Cardiac muscle cell (in vitro differentiated cells and primary cell): Measurements from ENCODE around the gene RICTOR. TPM values are rescaled to one million over a fixed set of nuclear protein-coding genes. Genes with fewer than 3 reads are reported as not detected.

ENCODE experiments used
- DNase-seq, 2 donors: peaks; one replicate each; pipeline versions ENCODE4 v3.0.0 to v3.0.0-alpha.2; 2010 to 2017; ENCODE audit warnings: low read depth in 1 of 2, low spot score in 1 of 2
- H3K27ac ChIP-seq: fragments of 200-600 bp; sonication (generic); 2 replicates; pipeline ENCODE4 v1.5.1; 2016
- H3K27me3 ChIP-seq: fragments of 200-600 bp; sonication (generic); 2 replicates; pipeline ENCODE4 v1.6.0; 2016; ENCODE audit warnings: control low read depth
- H3K36me3 ChIP-seq: fragments of 200-600 bp; sonication (generic); 2 replicates; pipeline ENCODE4 v1.5.1; 2016; ENCODE audit warnings: control low read depth
- H3K4me1 ChIP-seq: fragments of 200-600 bp; sonication (generic); 2 replicates; pipeline ENCODE4 v1.8.1; 2017; ENCODE audit warnings: low read depth, mild to moderate bottlenecking, mixed run types
- H3K4me3 ChIP-seq: fragments of 200-600 bp; sonication (generic); 2 replicates; pipeline ENCODE4 v1.5.1; 2016; ENCODE audit warnings: mild to moderate bottlenecking
- H3K9me3 ChIP-seq: fragments of 200-600 bp; sonication (generic); 2 replicates; pipeline ENCODE4 v1.5.1; 2017; ENCODE audit warnings: low read depth, mild to moderate bottlenecking, control low read depth
- polyA plus RNA-seq: library from polyadenylated mRNA; unstranded; fragments of >200 nt; fragmentation: Nextera tagmentation; extraction: Ambion mirVana; gene quantifications from 2 replicates; pipeline ENCODE4 v1.2.1, GENCODE V29; 2016
- total RNA-seq: library from RNA; depleted of rRNA; stranded (reverse); fragments of >200 nt; gene quantifications from 2 replicates; pipeline ENCODE4 v1.2.3, GENCODE V29; 2016
- TF ChIP-seq, protein P1 (sequence below): IDR thresholded peaks from 2 replicates; pipeline ENCODE4 v1.5.1; 2012; ENCODE audit warnings: low read depth, mild to moderate bottlenecking, low read length

Gene RICTOR
- total and polyA plus RNA-seq, 2 experiments from 2014 or later, result 6.0 to 20.6 TPM

DNA sequence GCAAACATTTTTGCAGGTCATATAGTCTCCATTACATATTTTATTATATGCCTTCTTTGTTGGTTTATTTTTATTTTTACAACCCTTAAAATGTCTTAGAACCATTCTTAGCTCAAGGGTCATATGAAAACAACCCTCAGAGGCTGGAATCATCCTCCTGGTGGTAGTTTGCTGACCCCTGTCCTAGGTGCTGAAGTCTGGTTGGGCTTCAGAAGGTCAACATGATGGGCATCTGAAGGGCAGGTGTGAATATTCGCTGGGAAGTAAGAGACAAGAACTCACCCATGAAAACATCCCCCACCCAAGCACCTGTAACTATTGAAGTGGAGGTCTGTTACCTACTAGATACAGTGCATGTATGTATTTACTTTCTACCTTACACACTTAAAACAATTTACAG is 153.0 kb downstream of the RICTOR start:
- no peaks in the 10 kb centered on the region for H3K27me3 ChIP-seq
- no peak overlapping the region for H3K4me3 ChIP-seq
- DNase-seq, result peak; percentile 16 to 70
- TF ChIP-seq, protein P1, sequence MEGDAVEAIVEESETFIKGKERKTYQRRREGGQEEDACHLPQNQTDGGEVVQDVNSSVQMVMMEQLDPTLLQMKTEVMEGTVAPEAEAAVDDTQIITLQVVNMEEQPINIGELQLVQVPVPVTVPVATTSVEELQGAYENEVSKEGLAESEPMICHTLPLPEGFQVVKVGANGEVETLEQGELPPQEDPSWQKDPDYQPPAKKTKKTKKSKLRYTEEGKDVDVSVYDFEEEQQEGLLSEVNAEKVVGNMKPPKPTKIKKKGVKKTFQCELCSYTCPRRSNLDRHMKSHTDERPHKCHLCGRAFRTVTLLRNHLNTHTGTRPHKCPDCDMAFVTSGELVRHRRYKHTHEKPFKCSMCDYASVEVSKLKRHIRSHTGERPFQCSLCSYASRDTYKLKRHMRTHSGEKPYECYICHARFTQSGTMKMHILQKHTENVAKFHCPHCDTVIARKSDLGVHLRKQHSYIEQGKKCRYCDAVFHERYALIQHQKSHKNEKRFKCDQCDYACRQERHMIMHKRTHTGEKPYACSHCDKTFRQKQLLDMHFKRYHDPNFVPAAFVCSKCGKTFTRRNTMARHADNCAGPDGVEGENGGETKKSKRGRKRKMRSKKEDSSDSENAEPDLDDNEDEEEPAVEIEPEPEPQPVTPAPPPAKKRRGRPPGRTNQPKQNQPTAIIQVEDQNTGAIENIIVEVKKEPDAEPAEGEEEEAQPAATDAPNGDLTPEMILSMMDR, result no peak
- H3K9me3 ChIP-seq, result no peaks in the 10 kb centered on the region
- H3K27ac ChIP-seq, result no peak overlapping the region
- no peaks in the 10 kb centered on the region for H3K36me3 ChIP-seq
- H3K4me1 ChIP-seq, result no peaks in the 10 kb centered on the region

DNA sequence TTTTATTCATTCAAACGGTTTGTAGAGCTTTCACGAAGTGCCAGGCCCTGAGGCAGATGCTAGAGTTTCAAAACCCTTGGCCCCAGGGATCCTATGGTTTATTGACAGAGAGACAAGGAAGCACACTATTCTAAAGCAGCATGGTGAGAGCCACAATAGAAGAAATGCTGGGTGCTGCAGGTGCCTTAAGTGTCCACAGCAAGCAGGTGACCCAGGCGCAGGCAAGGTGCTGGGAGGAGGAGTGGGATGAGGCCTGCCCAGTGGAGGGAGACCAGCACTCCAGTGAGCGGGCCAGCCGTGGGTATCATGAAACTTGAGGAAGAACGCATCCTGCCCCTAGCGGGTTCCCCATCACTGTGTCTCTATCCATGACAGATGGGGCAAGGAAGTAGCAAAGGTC is 157.4 kb downstream of the RICTOR start:
- Histone ChIP-seq H3K9me3 (no peaks in the 10 kb centered on the region), H3K27me3 (no peaks in the 10 kb centered on the region), H3K36me3 (no peaks in the 10 kb centered on the region), H3K27ac (no peak overlapping the region), H3K4me1 (no peaks in the 10 kb centered on the region), H3K4me3 (no peak overlapping the region)
- TF ChIP-seq, protein P1, result no peak
- no peak for DNase-seq

DNA sequence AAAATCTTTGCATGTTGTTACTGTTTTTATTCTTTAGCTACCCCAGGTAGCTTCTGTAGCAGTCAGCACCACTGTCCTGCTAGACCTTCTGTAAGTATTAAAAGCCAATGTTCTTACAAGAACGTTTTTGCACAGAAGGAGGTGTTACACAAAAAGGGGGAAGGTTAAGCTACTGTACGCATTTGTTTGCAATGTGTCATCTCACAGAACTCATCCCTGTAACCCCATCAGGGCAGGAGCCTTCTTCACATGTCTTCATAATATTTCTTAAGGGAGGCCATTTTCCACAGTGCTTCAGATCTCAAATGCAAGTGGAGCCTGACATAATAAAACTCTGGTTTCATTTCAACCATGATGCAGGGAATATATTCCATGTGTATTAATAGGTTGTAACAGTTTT is 160.5 kb downstream of the RICTOR start:
- Histone ChIP-seq H3K27ac (no peak overlapping the region), H3K36me3 (no peaks in the 10 kb centered on the region), H3K27me3 (no peaks in the 10 kb centered on the region), H3K4me3 (no peak overlapping the region), H3K4me1 (no peaks in the 10 kb centered on the region), H3K9me3 (no peaks in the 10 kb centered on the region)
- DNase-seq, result no peak
- TF ChIP-seq, protein P1, result no peak

DNA sequence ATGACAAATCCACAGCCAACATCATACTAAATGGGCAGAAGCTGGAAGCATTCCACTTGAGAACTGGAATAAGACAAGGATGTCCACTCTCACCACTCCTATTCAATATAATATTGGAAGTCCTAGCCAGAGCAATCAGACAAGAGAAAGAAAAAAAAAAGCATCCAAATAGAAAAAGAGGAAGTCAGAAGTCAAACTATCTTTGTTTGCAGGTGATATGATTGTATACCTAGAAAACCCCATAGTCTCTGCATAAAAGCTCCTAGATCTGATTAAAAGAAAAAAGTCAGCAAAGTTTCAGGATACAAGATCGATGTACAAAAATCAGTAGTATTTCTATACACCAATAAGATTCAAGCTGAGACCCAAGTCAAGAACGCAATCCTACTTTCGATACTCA is 162.3 kb downstream of the RICTOR start:
- Histone ChIP-seq H3K36me3 (no peaks in the 10 kb centered on the region), H3K27ac (no peak overlapping the region), H3K9me3 (no peaks in the 10 kb centered on the region), H3K4me1 (no peaks in the 10 kb centered on the region), H3K4me3 (no peak overlapping the region), H3K27me3 (no peaks in the 10 kb centered on the region)
- no peak for DNase-seq
- TF ChIP-seq, protein P1, result no peak

DNA sequence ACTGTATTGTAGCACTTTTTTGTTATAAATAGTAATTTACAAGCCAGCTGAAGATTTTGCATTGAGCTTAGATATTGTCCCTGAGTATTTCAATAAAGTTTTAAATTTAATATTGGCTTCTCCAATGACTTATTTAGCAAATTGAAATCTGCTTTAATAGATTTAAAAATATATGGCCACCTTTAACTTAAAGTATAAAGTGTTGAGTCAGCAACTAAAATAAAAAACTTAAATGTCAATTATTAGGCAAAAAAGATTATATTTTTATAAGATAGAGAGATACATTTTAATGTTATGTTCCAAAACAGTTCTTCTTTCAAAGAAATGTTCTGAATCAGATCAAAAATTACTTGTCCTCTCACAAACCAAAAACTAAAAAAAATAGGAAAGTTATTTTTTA is 167.7 kb downstream of the RICTOR start:
- no peak overlapping the region for H3K27ac ChIP-seq
- no peak for DNase-seq
- TF ChIP-seq, protein P1, result no peak
- H3K9me3 ChIP-seq, result no peaks in the 10 kb centered on the region
- H3K4me3 ChIP-seq, result no peak overlapping the region
- H3K36me3 ChIP-seq, result no peaks in the 10 kb centered on the region
- no peaks in the 10 kb centered on the region for H3K4me1 ChIP-seq
- H3K27me3 ChIP-seq, result no peaks in the 10 kb centered on the region

DNA sequence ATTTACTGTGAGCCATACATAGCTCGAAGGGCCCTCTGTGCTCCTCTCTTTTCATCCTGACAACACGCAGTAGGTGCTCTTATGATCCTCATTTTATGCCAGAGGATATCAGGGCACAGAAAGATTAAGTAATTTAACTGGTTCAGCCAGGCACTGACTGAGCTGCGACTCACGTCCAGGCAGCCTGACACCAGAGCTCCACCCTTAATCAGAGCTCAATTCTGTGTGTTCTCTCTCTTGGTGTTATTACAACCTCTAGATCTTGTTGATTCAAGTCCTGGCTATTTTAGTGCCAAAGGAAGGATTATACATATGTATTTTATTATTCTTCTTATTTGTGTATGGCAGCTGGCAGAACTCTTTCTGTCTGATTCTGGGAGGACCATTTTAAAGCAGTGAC is 168.7 kb downstream of the RICTOR start:
- Histone ChIP-seq H3K27ac (no peak overlapping the region), H3K9me3 (no peaks in the 10 kb centered on the region), H3K4me1 (no peaks in the 10 kb centered on the region), H3K27me3 (no peaks in the 10 kb centered on the region), H3K36me3 (no peaks in the 10 kb centered on the region), H3K4me3 (no peak overlapping the region)
- TF ChIP-seq, protein P1, result no peak
- DNase-seq, result no peak
